Measurements from ENCODE around the gene CKS2. TPM values are rescaled to one million over a fixed set of nuclear protein-coding genes. Genes with fewer than 3 reads are reported as not detected.
"Not testable (repeated sequence)": the region's sequence is repeated elsewhere in the genome, so short reads cannot be mapped to it uniquely, and the experiment has no call there.

CKS2 gene
- total RNA-seq, 1 donor from 2014 or later = 24.5 TPM

- H3K9me3 Mint-ChIP-seq (ENCODE audit: low read depth) = peaks cover 10% of the 10 kb centered on the region
- H3K27ac Mint-ChIP-seq (ENCODE audit: unreplicated experiment) = no peak overlapping the region
- no peak for TF ChIP-seq CTCF (IDR thresholded peaks at IDR 0.05)
- peaks cover 62% of the 10 kb centered on the region for H3K36me3 Mint-ChIP-seq (ENCODE audit: low read depth)
- no peaks in the 10 kb centered on the region for H3K27me3 Mint-ChIP-seq (ENCODE audit: low read depth)
- no peaks in the 10 kb centered on the region for H3K4me1 Mint-ChIP-seq (ENCODE audit: low read depth)
- no peak overlapping the region for H3K4me3 Mint-ChIP-seq (ENCODE audit: unreplicated experiment)
- DNase-seq (ENCODE audit: low spot score) = no peak
Measured at GRCh38 chr9:89342948-89343347, 32.0 kb downstream of the CKS2 start.

GRCh38 chr9:89343812-89344211 lies 32.8 kb downstream of the CKS2 start:
- not testable (repeated sequence) for DNase-seq (ENCODE audit: low spot score); H3K4me3 Mint-ChIP-seq (ENCODE audit: unreplicated experiment); H3K4me1 Mint-ChIP-seq (ENCODE audit: low read depth); H3K27me3 Mint-ChIP-seq (ENCODE audit: low read depth); H3K27ac Mint-ChIP-seq (ENCODE audit: unreplicated experiment)
- Mint-ChIP-seq H3K9me3 (ENCODE audit: low read depth) (peaks cover 10% of the 10 kb centered on the region), H3K36me3 (ENCODE audit: low read depth) (peaks cover 64% of the 10 kb centered on the region)

DNA sequence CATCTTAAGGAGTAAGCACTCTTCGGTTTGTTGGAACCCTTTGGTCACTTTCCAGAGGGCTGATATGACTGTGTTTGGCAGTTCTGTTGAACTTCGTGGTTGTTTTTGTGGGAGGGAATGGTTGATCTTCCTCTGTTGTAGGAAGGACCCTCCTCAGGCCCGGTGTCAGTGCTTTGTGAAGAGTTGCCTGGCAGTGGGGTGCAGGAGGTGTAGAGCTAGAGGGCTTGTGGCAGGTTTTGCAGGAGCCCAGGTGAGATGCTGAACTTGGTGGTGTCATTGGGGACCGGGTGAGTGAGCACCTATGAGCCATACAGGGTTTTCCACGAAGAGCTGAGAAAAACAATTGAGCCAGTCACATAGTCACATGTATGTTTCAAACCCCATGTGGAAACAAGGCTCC lies 34.5 kb downstream of the CKS2 start:
- Mint-ChIP-seq H3K4me3 (ENCODE audit: unreplicated experiment) (no peak overlapping the region), H3K9me3 (ENCODE audit: low read depth) (peaks cover 10% of the 10 kb centered on the region), H3K27me3 (ENCODE audit: low read depth) (no peaks in the 10 kb centered on the region), H3K4me1 (ENCODE audit: low read depth) (no peaks in the 10 kb centered on the region), H3K36me3 (ENCODE audit: low read depth) (peaks cover 68% of the 10 kb centered on the region), H3K27ac (ENCODE audit: unreplicated experiment) (no peak overlapping the region)
- no peak for TF ChIP-seq CTCF (IDR thresholded peaks at IDR 0.05)
- DNase-seq (ENCODE audit: low spot score) = no peak

DNA sequence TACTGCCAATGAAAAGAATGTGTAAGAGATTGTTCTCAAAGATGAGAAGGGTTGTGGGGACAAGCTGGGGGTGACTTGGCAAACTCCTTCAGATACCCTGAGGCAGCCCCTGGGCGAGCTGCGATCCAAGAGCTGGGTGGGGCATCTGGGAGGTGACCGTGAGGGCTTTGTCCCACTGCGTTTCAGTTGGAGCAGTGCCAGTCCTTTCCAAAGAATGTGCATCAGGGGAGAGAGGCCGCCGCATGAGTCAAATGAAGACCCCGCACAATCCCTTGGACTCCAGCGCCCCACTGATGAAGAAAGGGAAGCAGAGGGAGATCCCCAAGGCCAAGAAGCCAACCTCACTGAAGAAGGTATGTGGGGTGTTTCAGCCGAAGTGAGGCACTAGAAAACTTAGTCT lies 35.7 kb downstream of the CKS2 start:
- H3K27ac Mint-ChIP-seq (ENCODE audit: unreplicated experiment) = no peak overlapping the region
- no peak for TF ChIP-seq CTCF (IDR thresholded peaks at IDR 0.05)
- peaks cover 69% of the 10 kb centered on the region for H3K36me3 Mint-ChIP-seq (ENCODE audit: low read depth)
- no peak overlapping the region for H3K4me3 Mint-ChIP-seq (ENCODE audit: unreplicated experiment)
- H3K4me1 Mint-ChIP-seq (ENCODE audit: low read depth) = no peaks in the 10 kb centered on the region
- H3K9me3 Mint-ChIP-seq (ENCODE audit: low read depth) = peaks cover 10% of the 10 kb centered on the region
- no peaks in the 10 kb centered on the region for H3K27me3 Mint-ChIP-seq (ENCODE audit: low read depth)
- no peak for DNase-seq (ENCODE audit: low spot score)

DNA sequence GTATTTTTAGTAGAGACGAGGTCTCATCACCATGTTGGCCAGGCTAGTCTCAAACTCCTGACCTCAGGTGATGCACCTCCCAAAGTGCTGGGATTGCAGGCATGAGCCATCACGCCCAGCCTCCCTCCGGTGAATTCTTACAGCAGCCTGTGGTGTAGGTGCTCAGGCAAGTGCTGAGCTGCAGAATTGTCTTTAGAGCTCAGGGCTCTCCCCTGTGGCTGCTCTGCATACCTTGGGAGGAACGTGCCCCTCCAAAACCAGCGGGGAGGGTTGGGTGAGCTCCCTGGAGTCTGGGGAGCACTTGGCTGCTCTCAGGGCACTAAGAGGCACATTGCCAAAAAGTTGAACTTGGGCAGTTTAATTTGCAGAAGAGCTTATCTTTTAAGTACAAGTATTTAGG lies 36.7 kb downstream of the CKS2 start:
- Mint-ChIP-seq H3K4me1 (ENCODE audit: low read depth) (no peaks in the 10 kb centered on the region), H3K36me3 (ENCODE audit: low read depth) (peaks cover 64% of the 10 kb centered on the region), H3K9me3 (ENCODE audit: low read depth) (peaks cover 10% of the 10 kb centered on the region), H3K27me3 (ENCODE audit: low read depth) (no peaks in the 10 kb centered on the region), H3K27ac (ENCODE audit: unreplicated experiment) (no peak overlapping the region), H3K4me3 (ENCODE audit: unreplicated experiment) (no peak overlapping the region)
- no peak for TF ChIP-seq CTCF (IDR thresholded peaks at IDR 0.05)
- no peak for DNase-seq (ENCODE audit: low spot score)

DNA sequence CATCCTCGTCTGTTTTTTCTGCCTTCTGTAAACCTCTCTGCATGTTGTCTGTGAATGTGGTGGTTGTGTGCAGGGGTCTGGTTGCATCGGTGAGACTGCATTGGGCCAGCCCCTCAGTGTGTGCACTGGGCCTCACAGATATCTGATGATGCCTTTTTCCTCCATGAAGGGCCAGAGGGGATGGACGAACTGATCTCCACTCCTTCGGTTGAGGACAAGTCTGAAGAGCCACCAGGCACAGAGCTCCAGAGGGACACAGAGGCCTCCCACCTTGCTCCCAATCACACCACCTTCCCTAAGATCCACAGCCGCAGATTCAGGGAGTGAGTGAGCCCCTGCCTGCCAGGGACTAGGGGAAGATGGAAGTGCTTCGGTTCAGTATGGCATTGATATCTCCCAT lies 38.6 kb downstream of the CKS2 start:
- no peaks in the 10 kb centered on the region for H3K9me3 Mint-ChIP-seq (ENCODE audit: low read depth)
- no peak overlapping the region for H3K27ac Mint-ChIP-seq (ENCODE audit: unreplicated experiment)
- no peak for DNase-seq (ENCODE audit: low spot score)
- no peak for TF ChIP-seq CTCF (IDR thresholded peaks at IDR 0.05)
- H3K27me3 Mint-ChIP-seq (ENCODE audit: low read depth) = no peaks in the 10 kb centered on the region
- H3K4me3 Mint-ChIP-seq (ENCODE audit: unreplicated experiment) = no peak overlapping the region
- H3K36me3 Mint-ChIP-seq (ENCODE audit: low read depth) = peaks cover 56% of the 10 kb centered on the region
- no peaks in the 10 kb centered on the region for H3K4me1 Mint-ChIP-seq (ENCODE audit: low read depth)

Data from chondrocyte (in vitro differentiated cells).